GM23338 (cell line): Measurements from ENCODE around the gene PLPPR2. TPM values are rescaled to one million over a fixed set of nuclear protein-coding genes. Genes with fewer than 3 reads are reported as not detected.
A peak's percentile ranks its signal among the peaks of the same experiment; 100 is the strongest.

ENCODE experiments used
- ATAC-seq: fragments of 200-7000 bp; cut with Tn5 transposase; 3 replicates; pipeline ENCODE4 v1.9.1; 2020
- DNase-seq: peaks from one replicate; pipeline ENCODE4 v3.0.0-alpha.2; 2015; ENCODE audit warnings: low spot score
- H2AFZ ChIP-seq: fragments of 200-600 bp; sonication (generic); 2 replicates; pipeline ENCODE4 v1.8.0; 2016; ENCODE audit warnings: antibody characterized with exemption, mild to moderate bottlenecking, moderate library complexity
- H3F3A ChIP-seq: fragments of 200-600 bp; sonication (generic); replicated peaks from 2 replicates; pipeline ENCODE4 v1.8.0; 2017; ENCODE audit warnings: antibody characterized with exemption, mixed run types, low read depth
- H3K27ac ChIP-seq: fragments of 200-600 bp; sonication (generic); 2 replicates; pipeline ENCODE4 v1.6.1; 2016; ENCODE audit warnings: low read depth
- H3K27me3 ChIP-seq: fragments of 200-600 bp; sonication (generic); 2 replicates; pipeline ENCODE4 v1.8.0; 2016; ENCODE audit warnings: mild to moderate bottlenecking, mixed run types, moderate library complexity; ENCODE audit not compliant: insufficient read depth
- H3K36me3 ChIP-seq: fragments of 200-600 bp; sonication (generic); 2 replicates; pipeline ENCODE4 v1.8.0; 2016; ENCODE audit warnings: mild to moderate bottlenecking; ENCODE audit not compliant: insufficient read depth
- H3K4me1 ChIP-seq: fragments of 200-600 bp; sonication (generic); 2 replicates; pipeline ENCODE4 v1.8.0; 2016; ENCODE audit warnings: mild to moderate bottlenecking, moderate library complexity; ENCODE audit not compliant: insufficient read depth
- H3K4me2 ChIP-seq: fragments of 200-600 bp; sonication (generic); 2 replicates; pipeline ENCODE4 v1.7.1; 2017; ENCODE audit warnings: mixed run types
- H3K4me3 ChIP-seq: fragments of 200-600 bp; sonication (generic); 2 replicates; pipeline ENCODE4 v1.6.1; 2016; ENCODE audit warnings: mixed run types
- H3K79me2 ChIP-seq: fragments of 200-600 bp; sonication (generic); replicated peaks from 2 replicates; pipeline ENCODE4 v1.8.0; 2017; ENCODE audit warnings: mild to moderate bottlenecking; ENCODE audit not compliant: insufficient read depth
- H3K9me2 ChIP-seq: fragments of 200-600 bp; sonication (generic); 2 replicates; pipeline ENCODE4 v1.8.0; 2017; ENCODE audit not compliant: insufficient read depth
- H4K20me1 ChIP-seq: fragments of 200-600 bp; sonication (generic); replicated peaks from 2 replicates; pipeline ENCODE4 v1.8.0; 2017; ENCODE audit warnings: mild to moderate bottlenecking; ENCODE audit not compliant: insufficient read depth
- H3K27ac Mint-ChIP-seq: 2 replicates; pipeline ENCODE4 v1.8.0; 2020; ENCODE audit warnings: inconsistent platforms, mild to moderate bottlenecking, moderate library complexity, mixed read lengths
- H3K27me3 Mint-ChIP-seq: 3 replicates; pipeline ENCODE4 v1.8.0; 2022; ENCODE audit warnings: low read depth, mild to moderate bottlenecking, moderate library complexity, mixed read lengths, inconsistent platforms; ENCODE audit not compliant: insufficient read depth, poor library complexity
- H3K36me3 Mint-ChIP-seq: 3 replicates; pipeline ENCODE4 v1.8.0; 2021; ENCODE audit warnings: low read depth, mild to moderate bottlenecking, inconsistent platforms, moderate library complexity, mixed read lengths
- H3K4me1 Mint-ChIP-seq: 3 replicates; pipeline ENCODE4 v1.8.0; 2020; ENCODE audit warnings: mild to moderate bottlenecking, inconsistent platforms, mixed read lengths
- H3K4me3 Mint-ChIP-seq: 3 replicates; pipeline ENCODE4 v1.8.0; 2021; ENCODE audit warnings: moderate library complexity, mild to moderate bottlenecking, inconsistent platforms, mixed read lengths
- H3K9me3 Mint-ChIP-seq: 3 replicates; pipeline ENCODE4 v1.8.0; 2020; ENCODE audit warnings: moderate library complexity, mild to moderate bottlenecking, inconsistent platforms, mixed read lengths
- CREB1 ChIP-seq: fragments of 250-450 bp; sonication (Bioruptor Pico); IDR thresholded peaks from 2 replicates; pipeline ENCODE4 v1.5.0; 2020; ENCODE audit warnings: low read depth, mild to moderate bottlenecking, moderate library complexity
- EZH2 ChIP-seq: fragments of 200-600 bp; sonication (generic); IDR thresholded peaks from one replicate; pipeline ENCODE4 v1.8.0; 2017; ENCODE audit warnings: antibody characterized with exemption, mild to moderate bottlenecking, low read depth; ENCODE audit not compliant: unreplicated experiment
- EZH2phosphoT487 ChIP-seq: fragments of 200-600 bp; sonication (generic); IDR thresholded peaks from one replicate; pipeline ENCODE4 v1.8.1; 2018; ENCODE audit warnings: antibody characterized with exemption; ENCODE audit not compliant: unreplicated experiment
- JUNB ChIP-seq: IDR thresholded peaks from one replicate; pipeline ENCODE4 v1.6.1; 2016; ENCODE audit warnings: antibody characterized with exemption; ENCODE audit not compliant: unreplicated experiment
- POLR2AphosphoS5 ChIP-seq: IDR thresholded peaks from 2 replicates; pipeline ENCODE4 v1.6.1; 2016; ENCODE audit warnings: antibody characterized with exemption, low read depth
- REST ChIP-seq: IDR thresholded peaks from one replicate; pipeline ENCODE4 v1.6.1; 2018; ENCODE audit warnings: antibody characterized with exemption; ENCODE audit not compliant: unreplicated experiment
- ZNF114 ChIP-seq: fragments of 250-450 bp; sonication (Bioruptor Pico); IDR thresholded peaks from 2 replicates; pipeline ENCODE4 v1.5.0; 2020; ENCODE audit warnings: mild to moderate bottlenecking, moderate library complexity
- ZNF331 ChIP-seq: fragments of 250-450 bp; sonication (Bioruptor Pico); IDR thresholded peaks from 2 replicates; pipeline ENCODE4 v1.5.0; 2020; ENCODE audit warnings: low read depth, mild to moderate bottlenecking, moderate library complexity
- polyA plus RNA-seq: library from polyadenylated mRNA; unstranded; fragments of >200 nt; fragmentation: Nextera tagmentation; extraction: Ambion mirVana; gene quantifications from 2 replicates; pipeline ENCODE4 v1.2.1, GENCODE V29; 2016
- total RNA-seq: library from RNA; depleted of rRNA; stranded (reverse); fragments of >200 nt; shearing (Covaris generic); gene quantifications from 2 replicates; pipeline ENCODE4 v1.2.3, GENCODE V29; 2014
- TF ChIP-seq, protein P1 (sequence below): fragments of 250-450 bp; sonication (Bioruptor Pico); IDR thresholded peaks from 2 replicates; pipeline ENCODE4 v1.5.0; 2020; ENCODE audit warnings: mild to moderate bottlenecking, moderate library complexity
- TF ChIP-seq, protein P2 (sequence below), 2 experiments: fragments of 200-600 bp in 1 of 2; sonication (generic) in 1 of 2; conservative IDR thresholded peaks; 2 replicates each; pipeline versions ENCODE4 v1.5.1 to v1.6.1; 2016 to 2017; ENCODE audit warnings: antibody characterized with exemption in 2 of 2, low read depth in 2 of 2, mild to moderate bottlenecking in 2 of 2, moderate library complexity in 1 of 2

Gene PLPPR2
- total and polyA plus RNA-seq, 2 experiments from 2014 or later: 9.0 to 12.0 TPM

- H3F3A ChIP-seq: peaks cover 16% of the 10 kb centered on the region
- H3K9me3 Mint-ChIP-seq: peaks cover 3% of the 10 kb centered on the region; the same call in 1 of the 3 replicates
- H3K27me3 Mint-ChIP-seq: peaks cover 12% of the 10 kb centered on the region
- peak overlapping the region; percentile 92 for H3K4me2 ChIP-seq
- H4K20me1 ChIP-seq: no peaks in the 10 kb centered on the region
- no peaks in the 10 kb centered on the region for H3K36me3 Mint-ChIP-seq
- no peaks in the 10 kb centered on the region for H3K36me3 ChIP-seq
- no peaks in the 10 kb centered on the region for H3K27me3 ChIP-seq
- H3K4me1 ChIP-seq: 0 out of 2 replicates have a peak, but pooled peaks cover 3% of the 10 kb centered on the region
- DNase-seq: peak; percentile 85
- peaks cover 17% of the 10 kb centered on the region for H3K4me1 Mint-ChIP-seq
- no peaks in the 10 kb centered on the region for H3K9me2 ChIP-seq
- 0 out of 2 replicates have a peak overlapping the region, but pooled peaks have one; percentile 48 for H3K27ac Mint-ChIP-seq
- H3K79me2 ChIP-seq: no peaks in the 10 kb centered on the region
- ATAC-seq: peak; percentile 10
- peak overlapping the region; percentile 94 for H3K4me3 Mint-ChIP-seq
- H2AFZ ChIP-seq: peak overlapping the region; percentile 81
- peak overlapping the region; percentile 58 for H3K4me3 ChIP-seq
- TF ChIP-seq POLR2AphosphoS5: no peak
- TF ChIP-seq CREB1 (CRISPR knock-in tag): peak; percentile 75
- TF ChIP-seq EZH2phosphoT487: no peak
- TF ChIP-seq EZH2: no peak
- TF ChIP-seq ZNF114 (CRISPR knock-in tag): 0 out of 2 replicates have a peak, but pooled peaks have one; percentile 70
- no peak for TF ChIP-seq JUNB
- TF ChIP-seq, protein P1, sequence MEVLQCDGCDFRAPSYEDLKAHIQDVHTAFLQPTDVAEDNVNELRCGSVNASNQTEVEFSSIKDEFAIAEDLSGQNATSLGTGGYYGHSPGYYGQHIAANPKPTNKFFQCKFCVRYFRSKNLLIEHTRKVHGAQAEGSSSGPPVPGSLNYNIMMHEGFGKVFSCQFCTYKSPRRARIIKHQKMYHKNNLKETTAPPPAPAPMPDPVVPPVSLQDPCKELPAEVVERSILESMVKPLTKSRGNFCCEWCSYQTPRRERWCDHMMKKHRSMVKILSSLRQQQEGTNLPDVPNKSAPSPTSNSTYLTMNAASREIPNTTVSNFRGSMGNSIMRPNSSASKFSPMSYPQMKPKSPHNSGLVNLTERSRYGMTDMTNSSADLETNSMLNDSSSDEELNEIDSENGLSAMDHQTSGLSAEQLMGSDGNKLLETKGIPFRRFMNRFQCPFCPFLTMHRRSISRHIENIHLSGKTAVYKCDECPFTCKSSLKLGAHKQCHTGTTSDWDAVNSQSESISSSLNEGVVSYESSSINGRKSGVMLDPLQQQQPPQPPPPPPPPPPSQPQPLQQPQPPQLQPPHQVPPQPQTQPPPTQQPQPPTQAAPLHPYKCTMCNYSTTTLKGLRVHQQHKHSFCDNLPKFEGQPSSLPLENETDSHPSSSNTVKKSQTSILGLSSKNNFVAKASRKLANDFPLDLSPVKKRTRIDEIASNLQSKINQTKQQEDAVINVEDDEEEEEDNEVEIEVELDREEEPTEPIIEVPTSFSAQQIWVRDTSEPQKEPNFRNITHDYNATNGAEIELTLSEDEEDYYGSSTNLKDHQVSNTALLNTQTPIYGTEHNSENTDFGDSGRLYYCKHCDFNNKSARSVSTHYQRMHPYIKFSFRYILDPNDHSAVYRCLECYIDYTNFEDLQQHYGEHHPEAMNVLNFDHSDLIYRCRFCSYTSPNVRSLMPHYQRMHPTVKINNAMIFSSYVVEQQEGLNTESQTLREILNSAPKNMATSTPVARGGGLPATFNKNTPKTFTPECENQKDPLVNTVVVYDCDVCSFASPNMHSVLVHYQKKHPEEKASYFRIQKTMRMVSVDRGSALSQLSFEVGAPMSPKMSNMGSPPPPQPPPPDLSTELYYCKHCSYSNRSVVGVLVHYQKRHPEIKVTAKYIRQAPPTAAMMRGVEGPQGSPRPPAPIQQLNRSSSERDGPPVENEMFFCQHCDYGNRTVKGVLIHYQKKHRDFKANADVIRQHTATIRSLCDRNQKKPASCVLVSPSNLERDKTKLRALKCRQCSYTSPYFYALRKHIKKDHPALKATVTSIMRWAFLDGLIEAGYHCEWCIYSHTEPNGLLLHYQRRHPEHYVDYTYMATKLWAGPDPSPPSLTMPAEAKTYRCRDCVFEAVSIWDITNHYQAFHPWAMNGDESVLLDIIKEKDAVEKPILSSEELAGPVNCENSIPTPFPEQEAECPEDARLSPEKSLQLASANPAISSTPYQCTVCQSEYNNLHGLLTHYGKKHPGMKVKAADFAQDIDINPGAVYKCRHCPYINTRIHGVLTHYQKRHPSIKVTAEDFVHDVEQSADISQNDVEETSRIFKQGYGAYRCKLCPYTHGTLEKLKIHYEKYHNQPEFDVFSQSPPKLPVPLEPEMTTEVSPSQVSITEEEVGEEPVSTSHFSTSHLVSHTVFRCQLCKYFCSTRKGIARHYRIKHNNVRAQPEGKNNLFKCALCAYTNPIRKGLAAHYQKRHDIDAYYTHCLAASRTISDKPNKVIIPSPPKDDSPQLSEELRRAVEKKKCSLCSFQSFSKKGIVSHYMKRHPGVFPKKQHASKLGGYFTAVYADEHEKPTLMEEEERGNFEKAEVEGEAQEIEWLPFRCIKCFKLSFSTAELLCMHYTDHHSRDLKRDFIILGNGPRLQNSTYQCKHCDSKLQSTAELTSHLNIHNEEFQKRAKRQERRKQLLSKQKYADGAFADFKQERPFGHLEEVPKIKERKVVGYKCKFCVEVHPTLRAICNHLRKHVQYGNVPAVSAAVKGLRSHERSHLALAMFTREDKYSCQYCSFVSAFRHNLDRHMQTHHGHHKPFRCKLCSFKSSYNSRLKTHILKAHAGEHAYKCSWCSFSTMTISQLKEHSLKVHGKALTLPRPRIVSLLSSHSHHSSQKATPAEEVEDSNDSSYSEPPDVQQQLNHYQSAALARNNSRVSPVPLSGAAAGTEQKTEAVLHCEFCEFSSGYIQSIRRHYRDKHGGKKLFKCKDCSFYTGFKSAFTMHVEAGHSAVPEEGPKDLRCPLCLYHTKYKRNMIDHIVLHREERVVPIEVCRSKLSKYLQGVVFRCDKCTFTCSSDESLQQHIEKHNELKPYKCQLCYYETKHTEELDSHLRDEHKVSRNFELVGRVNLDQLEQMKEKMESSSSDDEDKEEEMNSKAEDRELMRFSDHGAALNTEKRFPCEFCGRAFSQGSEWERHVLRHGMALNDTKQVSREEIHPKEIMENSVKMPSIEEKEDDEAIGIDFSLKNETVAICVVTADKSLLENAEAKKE: no peak
- TF ChIP-seq ZNF331 (CRISPR knock-in tag): peak; percentile 49; the same call in 1 of the 2 replicates
- no peak for TF ChIP-seq REST
- TF ChIP-seq, protein P2, sequence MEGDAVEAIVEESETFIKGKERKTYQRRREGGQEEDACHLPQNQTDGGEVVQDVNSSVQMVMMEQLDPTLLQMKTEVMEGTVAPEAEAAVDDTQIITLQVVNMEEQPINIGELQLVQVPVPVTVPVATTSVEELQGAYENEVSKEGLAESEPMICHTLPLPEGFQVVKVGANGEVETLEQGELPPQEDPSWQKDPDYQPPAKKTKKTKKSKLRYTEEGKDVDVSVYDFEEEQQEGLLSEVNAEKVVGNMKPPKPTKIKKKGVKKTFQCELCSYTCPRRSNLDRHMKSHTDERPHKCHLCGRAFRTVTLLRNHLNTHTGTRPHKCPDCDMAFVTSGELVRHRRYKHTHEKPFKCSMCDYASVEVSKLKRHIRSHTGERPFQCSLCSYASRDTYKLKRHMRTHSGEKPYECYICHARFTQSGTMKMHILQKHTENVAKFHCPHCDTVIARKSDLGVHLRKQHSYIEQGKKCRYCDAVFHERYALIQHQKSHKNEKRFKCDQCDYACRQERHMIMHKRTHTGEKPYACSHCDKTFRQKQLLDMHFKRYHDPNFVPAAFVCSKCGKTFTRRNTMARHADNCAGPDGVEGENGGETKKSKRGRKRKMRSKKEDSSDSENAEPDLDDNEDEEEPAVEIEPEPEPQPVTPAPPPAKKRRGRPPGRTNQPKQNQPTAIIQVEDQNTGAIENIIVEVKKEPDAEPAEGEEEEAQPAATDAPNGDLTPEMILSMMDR (conservative IDR thresholded peaks at IDR 0.05; ENCODE audit: low read depth in 2 of 2): peak; percentile 81 to 91
- no peak overlapping the region for H3K27ac ChIP-seq
Measured at GRCh38 chr19:11382898-11383705, 27.9 kb downstream of the PLPPR2 start.
